Activated B cell treated with CpG ODN at 0.5 μM for 24 hours (primary cell): Measurements from ENCODE around the gene RNPC3. TPM values are rescaled to one million over a fixed set of nuclear protein-coding genes. Genes with fewer than 3 reads are reported as not detected.
A peak's percentile ranks its signal among the peaks of the same experiment; 100 is the strongest.

Experiments
- ATAC-seq: fragments of 200-7000 bp; cut with Tn5 transposase; one replicate; pipeline ENCODE4 v1.10.0; 2021; ENCODE audit warnings: low read depth, mild to moderate bottlenecking, moderate library complexity
- CTCF ChIA-PET: fragments of 350-600 bp; sonication (Branson Sonifier 250); formaldehyde crosslinking; loops from one replicate; lab custom pipeline; 2021; ENCODE audit warnings: antibody characterized with exemption; lab: Charles Lee
- POLR2A ChIA-PET: fragments of 350-600 bp; sonication (Branson Sonifier 250); formaldehyde crosslinking; loops from one replicate; lab custom pipeline; 2021; ENCODE audit warnings: antibody characterized with exemption; lab: Charles Lee
- DNase-seq: peaks from one replicate; pipeline ENCODE4 v3.0.0; 2022
- H3K27ac Mint-ChIP-seq: one replicate; pipeline ENCODE4 v1.8.0; 2020; ENCODE audit warnings: mixed read lengths
- H3K27me3 Mint-ChIP-seq: one replicate; pipeline ENCODE4 v1.8.0; 2021; ENCODE audit warnings: mixed read lengths
- H3K36me3 Mint-ChIP-seq: one replicate; pipeline ENCODE4 v1.8.0; 2021; ENCODE audit warnings: low read depth, mixed read lengths
- H3K4me1 Mint-ChIP-seq: one replicate; pipeline ENCODE4 v1.8.0; 2021; ENCODE audit warnings: mixed read lengths
- H3K4me3 Mint-ChIP-seq: one replicate; pipeline ENCODE4 v1.8.0; 2020; ENCODE audit warnings: mild to moderate bottlenecking, mixed read lengths
- H3K9me3 Mint-ChIP-seq: one replicate; pipeline ENCODE4 v1.8.0; 2020; ENCODE audit warnings: mixed read lengths
- CTCF ChIP-seq: fragments of 200-600 bp; IDR thresholded peaks from one replicate; pipeline ENCODE4 v1.8.0; 2022; ENCODE audit warnings: antibody characterized with exemption, mild to moderate bottlenecking
- intact Hi-C: fragments of 100-400 bp; cut with micrococcal nuclease; formaldehyde crosslinking; loops from one replicate; pipeline ENCODE4 v1.15.1; 2024
- total RNA-seq: library from RNA; stranded (reverse); gene quantifications from 2 replicates; pipeline ENCODE4 v1.2.3, GENCODE V29; 2022

Gene RNPC3
- total RNA-seq, 1 donor from 2014 or later: 53.3 TPM

GRCh38 chr1:103516283-103516682 lies 9.2 kb upstream of the RNPC3 start:
- Mint-ChIP-seq H3K36me3 (no peaks in the 10 kb centered on the region), H3K4me3 (no peak overlapping the region), H3K27me3 (no peaks in the 10 kb centered on the region), H3K4me1 (peaks cover 7% of the 10 kb centered on the region), H3K9me3 (peaks cover 3% of the 10 kb centered on the region), H3K27ac (no peak overlapping the region)
- DNase-seq: no peak
- POLR2A ChIA-PET: no interaction called here
- CTCF ChIA-PET: interaction anchor here (1.2 kb wide), 1 partner anchor 1996 kb away, joined by 4 read pairs; no protein-coding TSS in a partner anchor
- no peak for TF ChIP-seq CTCF
- ATAC-seq: no peak
- intact Hi-C loops: loop anchor here (10.0 kb wide), 1 partner anchor 541 kb away; no protein-coding TSS in a partner anchor

- no peak for TF ChIP-seq CTCF
- no peaks in the 10 kb centered on the region for H3K36me3 Mint-ChIP-seq
- no peak for DNase-seq
- H3K9me3 Mint-ChIP-seq: peaks cover 1% of the 10 kb centered on the region
- no peak overlapping the region for H3K27ac Mint-ChIP-seq
- POLR2A ChIA-PET: interaction anchor here (1.6 kb wide), 1 partner anchor 9 kb away, joined by 5 read pairs; the partner anchor contains the start of gene RNPC3
- peaks cover 7% of the 10 kb centered on the region for H3K4me1 Mint-ChIP-seq
- no peak overlapping the region for H3K4me3 Mint-ChIP-seq
- no peak for ATAC-seq
- intact Hi-C loops: loop anchor here (10.0 kb wide), 1 partner anchor 542 kb away; no protein-coding TSS in a partner anchor
- CTCF ChIA-PET: interaction anchor here (1.2 kb wide), 1 partner anchor 1996 kb away, joined by 4 read pairs; no protein-coding TSS in a partner anchor
- no peaks in the 10 kb centered on the region for H3K27me3 Mint-ChIP-seq
These were observed 8.8 kb upstream of the RNPC3 start for GRCh38 chr1:103516693-103517092.

DNA sequence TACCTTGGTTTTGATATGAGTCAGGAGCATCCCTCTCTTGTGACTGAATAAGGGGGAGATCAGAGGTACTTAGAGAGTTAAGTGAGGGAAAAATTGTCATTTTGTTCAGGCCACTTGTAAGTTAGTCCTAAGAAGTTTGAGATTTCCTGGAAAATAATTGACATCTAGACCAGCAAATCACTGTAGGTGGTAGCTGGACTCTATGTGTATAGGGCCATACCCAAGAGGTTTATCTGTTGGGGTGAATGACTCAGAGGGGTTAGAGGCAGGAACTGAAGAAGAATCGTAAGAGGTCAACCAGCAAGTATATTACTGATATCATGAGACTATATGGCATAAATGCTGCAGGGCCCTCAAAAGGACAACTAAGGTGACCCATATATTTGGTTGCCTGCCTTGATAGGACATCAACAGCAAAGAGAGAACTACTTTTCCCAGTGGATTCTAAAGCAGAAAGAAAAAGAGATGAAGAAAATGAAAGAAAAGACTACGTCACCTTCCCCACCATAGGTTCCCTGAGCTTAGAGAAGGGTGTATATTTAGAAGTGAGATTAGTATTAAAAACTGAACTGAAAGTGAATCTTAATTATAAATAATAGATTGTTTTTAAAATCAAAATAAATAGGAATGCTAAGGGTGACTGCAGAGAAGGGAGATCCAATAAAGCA lies 8.0 kb upstream of the RNPC3 start:
- ATAC-seq: no peak
- ChIA-PET CTCF (interaction anchor here (1.2 kb wide), 1 partner anchor 1997 kb away, joined by 4 read pairs; no protein-coding TSS in a partner anchor), POLR2A (interaction anchor here (1.6 kb wide), 1 partner anchor 8 kb away, joined by 5 read pairs; the partner anchor contains the start of gene RNPC3)
- H3K27ac Mint-ChIP-seq: peak overlapping the region; percentile 36
- H3K36me3 Mint-ChIP-seq: no peaks in the 10 kb centered on the region
- H3K4me3 Mint-ChIP-seq: peak overlapping the region; percentile 36
- TF ChIP-seq CTCF: no peak
- no peak for DNase-seq
- peaks cover 7% of the 10 kb centered on the region for H3K4me1 Mint-ChIP-seq
- H3K9me3 Mint-ChIP-seq: no peaks in the 10 kb centered on the region
- intact Hi-C loops: loop anchor here (10.0 kb wide), 1 partner anchor 543 kb away; no protein-coding TSS in a partner anchor
- H3K27me3 Mint-ChIP-seq: no peaks in the 10 kb centered on the region

GRCh38 chr1:103520822-103521221 lies 4.7 kb upstream of the RNPC3 start:
- ATAC-seq (no peak), DNase-seq (no peak)
- Mint-ChIP-seq H3K27me3 (no peaks in the 10 kb centered on the region), H3K9me3 (no peaks in the 10 kb centered on the region), H3K4me1 (peaks cover 12% of the 10 kb centered on the region), H3K27ac (no peak overlapping the region), H3K36me3 (peaks cover 3% of the 10 kb centered on the region), H3K4me3 (no peak overlapping the region)
- ChIA-PET POLR2A (no interaction called here), CTCF (no interaction called here)
- intact Hi-C loops: no loop called here
- no peak for TF ChIP-seq CTCF

DNA sequence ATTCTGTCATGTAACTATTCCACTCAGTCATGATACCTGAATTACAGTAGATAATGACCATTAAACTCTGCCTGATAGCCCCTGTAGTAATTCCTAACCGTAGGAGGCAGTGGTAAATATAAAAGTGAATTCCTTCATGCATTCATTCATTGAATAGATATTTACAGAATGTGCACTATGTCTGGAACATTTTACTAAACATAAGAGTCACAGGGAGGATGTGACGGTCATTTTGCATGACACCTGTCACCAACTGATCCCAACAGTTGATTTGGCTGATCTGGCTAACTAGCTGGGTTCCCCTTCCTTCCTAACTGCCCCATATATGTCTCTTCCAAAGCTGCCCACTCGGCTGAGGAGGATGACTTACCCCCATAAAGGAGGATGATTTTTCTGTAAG lies 2.2 kb upstream of the RNPC3 start:
- intact Hi-C loops: no loop called here
- DNase-seq: no peak
- no peak for ATAC-seq
- POLR2A ChIA-PET: interaction anchor here (1.0 kb wide), 1 partner anchor 11 kb away, joined by 4 read pairs; no protein-coding TSS in a partner anchor
- no peak overlapping the region for H3K27ac Mint-ChIP-seq
- peaks cover 18% of the 10 kb centered on the region for H3K36me3 Mint-ChIP-seq
- CTCF ChIA-PET: no interaction called here
- no peaks in the 10 kb centered on the region for H3K27me3 Mint-ChIP-seq
- no peak for TF ChIP-seq CTCF
- no peak overlapping the region for H3K4me3 Mint-ChIP-seq
- H3K4me1 Mint-ChIP-seq: peaks cover 33% of the 10 kb centered on the region
- H3K9me3 Mint-ChIP-seq: no peaks in the 10 kb centered on the region
